HG03442 (cell line): ENCODE data around the gene PAXX.

Source experiments
- ATAC-seq: cut with Tn5 transposase; IDR thresholded peaks from one replicate; pipeline ENCODE4 v1.9.1; 2021; ENCODE audit warnings: mild to moderate bottlenecking, moderate library complexity; ENCODE audit not compliant: unreplicated experiment

PAXX gene

GRCh38 chr9:137015976-137016375, 23.8 kb downstream of the PAXX start:
- ATAC-seq, result no peak

DNA sequence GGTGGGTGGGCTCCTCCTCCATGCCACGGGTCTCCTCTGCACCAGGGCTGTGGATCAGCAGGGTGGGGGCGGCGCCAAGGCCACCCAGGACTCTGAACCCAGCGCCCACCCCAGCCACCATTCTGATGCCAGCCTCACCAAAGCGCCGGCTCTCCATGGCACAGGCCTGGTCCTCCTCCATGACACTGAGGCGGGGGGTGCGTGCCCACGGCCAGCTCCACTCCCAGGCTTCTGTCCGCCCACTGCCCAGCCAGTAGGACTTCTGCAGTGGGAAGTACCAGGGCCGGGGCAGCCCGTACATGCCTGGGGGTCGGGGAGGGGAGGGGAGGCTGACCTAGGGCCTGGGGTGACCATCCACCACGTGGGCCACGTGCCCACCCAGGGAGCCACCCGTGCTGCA, 24.2 kb downstream of the PAXX start:
- ATAC-seq, result no peak

- ATAC-seq, result no peak
Measured at GRCh38 chr9:137017071-137017470, 24.8 kb downstream of the PAXX start.

GRCh38 chr9:137017791-137018497, 25.7 kb downstream of the PAXX start:
- no peak for ATAC-seq

- ATAC-seq, result no peak
Measured at GRCh38 chr9:137018761-137019559, 26.7 kb downstream of the PAXX start.

GRCh38 chr9:137019891-137020683, 27.9 kb downstream of the PAXX start:
- ATAC-seq, result no peak

- ATAC-seq, result no peak
Measured at GRCh38 chr9:137020771-137021567, 28.7 kb downstream of the PAXX start.

GRCh38 chr9:137021568-137021978, 29.4 kb downstream of the PAXX start:
- no peak for ATAC-seq

DNA sequence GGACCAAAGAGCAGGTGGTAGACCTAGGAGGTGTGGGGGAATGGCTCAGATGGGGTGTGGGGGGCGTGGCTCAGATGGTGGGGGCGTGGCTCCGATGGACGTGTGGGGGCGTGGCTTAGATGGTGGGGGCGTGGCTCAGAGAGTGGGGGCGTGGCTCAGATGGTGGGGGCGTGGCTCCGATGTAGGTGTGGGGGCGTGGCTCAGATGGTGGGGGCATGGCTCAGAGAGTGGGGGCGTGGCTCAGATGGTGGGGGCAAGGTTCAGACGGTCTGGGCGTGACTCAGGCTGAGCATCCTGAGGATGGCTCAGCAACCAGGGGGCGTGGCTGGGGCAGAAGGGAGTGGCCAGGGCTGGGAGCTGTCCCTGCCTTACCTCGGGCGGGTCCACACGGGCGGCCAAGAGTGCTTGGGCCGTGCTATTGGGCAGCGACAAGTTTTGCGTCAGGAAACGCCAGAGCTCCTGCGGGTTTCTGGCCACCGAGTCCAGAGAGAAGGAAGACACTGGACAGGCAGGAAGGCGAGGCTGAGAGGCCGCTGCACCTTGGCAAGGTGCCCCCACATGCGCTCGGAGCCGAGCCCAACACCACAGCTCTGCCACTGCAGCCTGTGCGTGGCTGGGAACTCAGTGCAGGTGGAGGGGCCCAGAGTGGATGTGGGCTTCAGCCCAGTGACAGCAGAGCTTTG, 29.9 kb downstream of the PAXX start:
- no peak for ATAC-seq

DNA sequence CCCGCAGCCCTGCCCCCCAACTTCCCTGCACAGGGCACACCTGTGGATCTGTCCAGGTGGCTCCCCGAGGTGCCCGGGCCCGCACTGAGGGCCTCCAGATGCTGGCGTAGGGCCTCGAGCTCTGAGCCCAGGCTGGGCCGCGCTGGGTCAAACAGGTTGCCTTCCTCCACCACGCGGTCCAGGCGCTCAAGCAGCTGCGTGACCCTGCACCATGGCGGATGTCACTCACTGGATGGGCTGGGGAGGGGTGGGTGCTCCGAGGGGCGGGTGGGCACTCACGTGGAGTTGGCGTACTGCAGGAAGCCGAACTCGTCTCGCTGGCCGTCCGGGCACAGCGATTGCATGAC, 30.4 kb downstream of the PAXX start:
- ATAC-seq, result no peak

DNA sequence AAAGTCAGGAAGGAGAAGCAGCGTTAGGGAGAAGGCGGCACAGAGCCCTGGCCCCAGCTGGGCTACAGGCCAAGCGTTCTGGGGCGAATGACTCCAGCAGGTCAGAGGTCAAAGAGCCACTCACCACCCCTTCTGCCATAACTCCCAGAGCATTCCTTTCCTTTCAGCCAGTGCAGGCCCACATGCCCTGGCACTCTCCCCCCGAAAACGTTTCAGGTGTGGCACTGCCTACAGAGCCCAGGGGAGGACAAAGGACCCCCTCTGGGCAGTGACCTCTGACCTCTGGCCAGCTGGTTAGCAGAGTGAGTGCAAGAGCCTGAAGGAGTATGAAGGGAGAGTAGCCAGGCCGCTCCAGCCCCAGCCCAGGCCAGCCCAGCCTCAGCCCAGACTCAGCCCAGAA, 30.9 kb downstream of the PAXX start:
- no peak for ATAC-seq

- ATAC-seq, result no peak
Measured at GRCh38 chr9:137023583-137023991, 31.4 kb downstream of the PAXX start.

GRCh38 chr9:137025517-137025966, 33.3 kb downstream of the PAXX start:
- no peak for ATAC-seq

GRCh38 chr9:137026384-137026783, 34.2 kb downstream of the PAXX start:
- ATAC-seq, result no peak

- no peak for ATAC-seq
Measured at GRCh38 chr9:137026828-137027227, 34.6 kb downstream of the PAXX start.

GRCh38 chr9:137027369-137028262, 35.4 kb downstream of the PAXX start, which contains the start of gene ABCA2:
Gene ABCA2, minus strand, starts transcription at chr9:137028237. Its CDS starts 97 bp downstream, at chr9:137028140.
- no peak for ATAC-seq

DNA sequence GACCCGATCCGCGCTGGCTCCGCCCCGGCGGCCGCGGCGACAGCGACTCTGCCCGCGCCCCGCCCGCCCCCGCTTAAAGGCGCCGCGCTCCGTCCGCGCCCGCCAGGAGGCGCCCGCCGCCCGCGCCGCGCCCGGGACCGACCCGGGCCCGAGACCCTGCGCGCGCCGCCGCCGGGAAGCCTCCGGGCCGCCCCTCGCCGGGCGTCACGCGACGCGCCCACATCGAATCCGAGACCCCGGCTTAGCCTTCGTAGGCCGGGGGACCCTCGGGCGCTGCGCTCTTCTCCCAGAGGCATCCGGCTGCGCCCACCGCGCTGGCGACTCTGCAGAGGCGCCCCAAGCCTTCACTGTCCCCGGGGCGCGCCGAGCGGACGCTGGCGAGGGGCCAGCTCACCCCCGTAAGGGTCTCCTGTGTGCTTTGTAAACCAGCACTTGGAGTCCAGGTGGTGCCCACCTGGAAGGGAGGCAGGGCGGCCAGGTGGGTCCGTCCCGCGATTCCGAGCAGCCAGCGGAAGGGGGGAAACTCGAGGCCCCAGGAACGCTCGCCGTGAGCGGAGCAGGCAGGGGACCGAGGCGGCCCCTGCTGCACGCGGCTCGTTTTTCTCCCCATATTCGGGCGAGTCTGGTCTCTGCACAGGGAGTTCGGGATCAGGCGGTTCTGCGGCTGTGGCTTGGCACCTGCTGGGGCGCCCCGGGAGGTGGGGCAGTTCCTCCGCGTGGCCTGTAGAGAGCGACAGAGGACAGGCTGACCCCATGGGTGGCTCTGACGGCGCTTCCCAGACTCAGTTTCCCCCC, 36.2 kb downstream of the PAXX start:
- peak; percentile 41 for ATAC-seq
